HCT116 (cell line): ENCODE data around the gene ATG4A.

Experiments used
- EGR1 ChIP-seq: IDR thresholded peaks from 2 replicates; pipeline ENCODE4 v1.6.1; 2012; ENCODE audit warnings: low read depth
- FOSL1 ChIP-seq: IDR thresholded peaks from 2 replicates; pipeline ENCODE4 v1.6.1; 2012; ENCODE audit warnings: low read depth

DNA sequence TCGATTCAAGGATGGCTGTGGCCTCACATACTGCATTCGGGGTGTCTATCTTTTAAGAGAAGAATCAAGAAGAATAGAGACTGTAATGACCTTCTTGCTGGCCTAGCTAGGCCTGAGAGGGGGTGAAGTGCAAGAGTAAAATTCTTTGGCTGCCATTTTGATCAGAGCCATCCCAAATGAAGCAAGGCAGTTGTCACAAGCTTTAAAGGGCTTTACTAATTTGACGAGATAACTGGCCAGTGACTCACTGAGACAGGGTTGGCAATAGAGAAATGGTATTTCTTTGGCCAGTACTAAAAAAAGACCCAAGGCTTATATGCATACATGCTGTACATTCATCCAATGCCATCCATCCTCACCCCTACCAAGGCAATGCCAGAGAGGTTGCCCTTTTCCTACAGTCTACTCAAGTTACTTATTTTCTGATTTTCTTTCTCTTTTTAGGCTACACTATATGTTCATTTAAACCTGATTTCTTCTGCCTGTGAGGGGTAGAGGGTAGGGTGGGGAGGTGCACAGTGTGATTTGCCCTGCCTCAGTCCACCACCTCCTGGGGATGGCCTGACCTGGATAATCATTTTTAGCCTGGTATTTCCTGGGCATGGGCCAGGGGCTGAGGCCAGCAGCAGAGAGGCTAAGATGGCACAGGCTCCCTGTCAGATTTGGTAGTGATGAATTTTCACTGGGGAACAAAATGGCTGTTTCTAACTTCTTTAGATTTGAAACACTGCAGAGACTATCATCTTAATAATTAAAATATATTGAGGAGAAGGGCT is 32.2 kb downstream of the ATG4A start:
- TF ChIP-seq FOSL1: no peak
- TF ChIP-seq EGR1: no peak
